Measurements from ENCODE around the gene FYB2.
"Not testable (repeated sequence)": the region's sequence is repeated elsewhere in the genome, so short reads cannot be mapped to it uniquely, and the experiment has no call there.

Gene FYB2

DNA sequence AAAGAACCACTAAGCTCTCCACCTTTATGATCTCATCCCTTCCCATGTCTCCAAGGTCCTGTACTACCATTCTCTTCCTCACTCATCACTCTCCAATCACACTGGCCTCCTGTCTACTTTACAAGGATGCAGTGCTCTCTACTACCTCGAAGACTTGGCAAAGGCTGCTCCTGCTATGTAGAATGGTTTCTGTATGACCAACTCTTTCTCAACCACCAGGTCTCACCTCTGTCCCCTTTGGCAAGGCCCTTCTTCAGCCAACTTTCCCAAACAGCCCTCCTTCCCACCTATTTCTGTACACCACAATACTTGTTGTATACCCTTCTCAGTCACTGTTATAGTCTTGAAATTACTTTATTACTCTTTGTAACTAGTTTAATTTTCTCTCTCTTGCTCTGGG lies 41.2 kb downstream of the FYB2 start:
- TF ChIP-seq, protein P1, sequence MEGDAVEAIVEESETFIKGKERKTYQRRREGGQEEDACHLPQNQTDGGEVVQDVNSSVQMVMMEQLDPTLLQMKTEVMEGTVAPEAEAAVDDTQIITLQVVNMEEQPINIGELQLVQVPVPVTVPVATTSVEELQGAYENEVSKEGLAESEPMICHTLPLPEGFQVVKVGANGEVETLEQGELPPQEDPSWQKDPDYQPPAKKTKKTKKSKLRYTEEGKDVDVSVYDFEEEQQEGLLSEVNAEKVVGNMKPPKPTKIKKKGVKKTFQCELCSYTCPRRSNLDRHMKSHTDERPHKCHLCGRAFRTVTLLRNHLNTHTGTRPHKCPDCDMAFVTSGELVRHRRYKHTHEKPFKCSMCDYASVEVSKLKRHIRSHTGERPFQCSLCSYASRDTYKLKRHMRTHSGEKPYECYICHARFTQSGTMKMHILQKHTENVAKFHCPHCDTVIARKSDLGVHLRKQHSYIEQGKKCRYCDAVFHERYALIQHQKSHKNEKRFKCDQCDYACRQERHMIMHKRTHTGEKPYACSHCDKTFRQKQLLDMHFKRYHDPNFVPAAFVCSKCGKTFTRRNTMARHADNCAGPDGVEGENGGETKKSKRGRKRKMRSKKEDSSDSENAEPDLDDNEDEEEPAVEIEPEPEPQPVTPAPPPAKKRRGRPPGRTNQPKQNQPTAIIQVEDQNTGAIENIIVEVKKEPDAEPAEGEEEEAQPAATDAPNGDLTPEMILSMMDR (IDR thresholded peaks at IDR 0.05; ENCODE audit: unreplicated experiment in 3 of 3), result no peak
- no peak overlapping the region for H3K27ac Mint-ChIP-seq
- no peaks in the 10 kb centered on the region for H3K27me3 Mint-ChIP-seq (ENCODE audit: low read depth)
- no peak overlapping the region for H3K4me3 Mint-ChIP-seq
- no peaks in the 10 kb centered on the region for H3K9me3 Mint-ChIP-seq
- H3K36me3 Mint-ChIP-seq (ENCODE audit: low read depth), result no peaks in the 10 kb centered on the region
- H3K4me1 Mint-ChIP-seq, result no peaks in the 10 kb centered on the region

DNA sequence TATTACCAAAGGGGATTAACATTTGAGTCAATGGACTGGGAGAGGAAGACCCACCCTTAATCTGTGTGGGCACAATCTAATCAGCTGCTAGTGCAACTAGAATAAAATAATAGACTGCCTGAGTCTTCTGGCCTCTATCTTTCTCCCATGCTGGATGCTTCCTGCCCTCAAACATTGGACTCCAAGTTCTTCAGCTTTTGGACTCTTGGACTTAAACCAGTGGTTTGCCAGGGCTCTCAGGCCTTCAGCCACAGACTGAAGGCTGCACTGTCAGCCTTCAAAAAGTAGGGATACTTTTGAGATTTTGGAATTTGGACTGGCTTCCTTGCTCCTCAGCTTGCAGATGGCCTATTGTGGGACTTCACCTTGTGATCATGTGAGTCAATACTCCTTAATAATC lies 44.5 kb downstream of the FYB2 start:
- not testable (repeated sequence) for H3K27me3 Mint-ChIP-seq (ENCODE audit: low read depth); H3K9me3 Mint-ChIP-seq; H3K27ac Mint-ChIP-seq; H3K4me3 Mint-ChIP-seq; H3K4me1 Mint-ChIP-seq; H3K36me3 Mint-ChIP-seq (ENCODE audit: low read depth)

DNA sequence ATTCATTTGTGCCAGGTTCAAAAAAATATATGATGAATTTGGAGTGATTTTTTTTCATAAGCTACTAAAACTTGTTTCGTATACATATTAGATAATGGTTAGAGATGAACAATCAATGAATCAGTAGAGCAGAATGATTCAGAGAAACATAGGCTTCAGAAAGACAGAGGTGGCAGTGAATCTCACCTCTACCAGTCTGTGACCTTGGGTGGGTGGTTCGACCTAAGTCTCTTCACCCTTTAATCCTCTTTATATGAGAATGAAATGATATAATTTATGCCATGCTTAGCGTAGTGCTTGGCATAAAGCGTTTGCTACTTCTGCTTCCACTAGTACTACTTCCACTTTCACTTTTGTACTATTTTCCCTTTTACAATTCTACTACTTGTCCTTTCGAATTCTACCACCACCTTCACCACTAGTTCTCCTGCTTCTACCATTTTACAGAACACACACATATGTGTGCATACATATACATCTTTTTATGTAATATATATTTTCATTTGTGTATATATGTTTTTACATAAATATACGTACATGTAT lies 45.1 kb downstream of the FYB2 start:
- Mint-ChIP-seq H3K4me3 (no peak overlapping the region), H3K4me1 (no peaks in the 10 kb centered on the region), H3K36me3 (ENCODE audit: low read depth) (no peaks in the 10 kb centered on the region), H3K27ac (no peak overlapping the region), H3K9me3 (no peaks in the 10 kb centered on the region), H3K27me3 (ENCODE audit: low read depth) (no peaks in the 10 kb centered on the region)
- TF ChIP-seq, protein P1 (IDR thresholded peaks at IDR 0.05; ENCODE audit: unreplicated experiment in 3 of 3), result no peak

DNA sequence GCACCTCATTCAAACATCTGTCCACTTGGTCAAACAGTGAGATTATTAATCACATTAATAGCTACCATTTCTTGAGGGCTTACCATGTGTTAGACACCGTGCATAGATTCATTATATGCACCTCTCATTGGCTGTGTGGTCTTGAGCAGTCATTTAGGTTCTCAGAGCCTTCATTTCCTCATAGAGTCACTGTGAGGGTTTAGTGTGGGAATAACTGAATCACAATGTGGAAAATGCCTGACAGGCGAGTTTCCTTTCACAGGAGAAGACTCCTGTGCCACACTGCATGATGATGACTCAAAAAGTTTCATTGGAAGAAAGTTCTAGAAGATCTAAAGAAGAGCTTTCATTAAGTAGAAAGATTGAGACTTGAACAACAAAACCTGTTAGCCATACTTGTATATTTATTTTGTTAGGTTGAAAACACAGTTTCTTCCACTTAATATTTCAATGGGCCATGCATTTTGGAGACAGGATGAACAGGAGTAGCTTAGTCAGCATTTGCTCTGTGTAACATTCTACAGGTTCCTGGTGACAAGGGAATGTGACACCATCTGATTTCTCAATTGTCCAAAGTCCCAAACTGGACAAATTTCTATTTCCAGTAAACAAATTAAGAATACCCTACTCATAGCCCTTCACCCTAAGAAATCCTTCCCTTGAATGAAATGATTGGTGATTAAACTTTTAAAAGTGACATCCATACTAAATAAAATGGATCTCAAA lies 45.7 kb downstream of the FYB2 start:
- Mint-ChIP-seq H3K9me3 (no peaks in the 10 kb centered on the region), H3K4me3 (no peak overlapping the region), H3K27ac (no peak overlapping the region), H3K36me3 (ENCODE audit: low read depth) (no peaks in the 10 kb centered on the region), H3K27me3 (ENCODE audit: low read depth) (no peaks in the 10 kb centered on the region), H3K4me1 (no peaks in the 10 kb centered on the region)
- TF ChIP-seq, protein P1 (IDR thresholded peaks at IDR 0.05; ENCODE audit: unreplicated experiment in 3 of 3), result no peak

DNA sequence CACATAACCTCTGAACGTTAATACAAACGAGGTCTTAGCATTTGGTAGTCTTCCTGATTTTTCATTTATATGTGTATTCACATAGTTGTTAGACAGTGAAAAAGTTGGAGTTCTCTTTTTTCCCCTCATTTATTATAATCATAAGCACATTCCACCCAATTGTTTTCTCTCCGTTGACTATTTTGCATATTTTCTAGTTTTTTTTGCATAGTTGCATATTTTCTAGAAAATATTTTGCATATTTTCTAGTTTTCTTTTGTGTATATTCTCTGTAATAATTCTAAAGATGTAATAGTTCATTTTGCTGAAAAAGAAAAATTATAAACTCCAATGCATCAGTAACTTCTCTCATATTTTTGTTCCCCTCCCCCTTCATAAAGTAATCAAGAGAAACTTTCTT lies 47.5 kb downstream of the FYB2 start:
- TF ChIP-seq, protein P1 (IDR thresholded peaks at IDR 0.05; ENCODE audit: unreplicated experiment in 3 of 3), result no peak
- H3K36me3 Mint-ChIP-seq (ENCODE audit: low read depth), result no peaks in the 10 kb centered on the region
- no peak overlapping the region for H3K4me3 Mint-ChIP-seq
- H3K27ac Mint-ChIP-seq, result no peak overlapping the region
- H3K9me3 Mint-ChIP-seq, result no peaks in the 10 kb centered on the region
- no peaks in the 10 kb centered on the region for H3K27me3 Mint-ChIP-seq (ENCODE audit: low read depth)
- H3K4me1 Mint-ChIP-seq, result no peaks in the 10 kb centered on the region

DNA sequence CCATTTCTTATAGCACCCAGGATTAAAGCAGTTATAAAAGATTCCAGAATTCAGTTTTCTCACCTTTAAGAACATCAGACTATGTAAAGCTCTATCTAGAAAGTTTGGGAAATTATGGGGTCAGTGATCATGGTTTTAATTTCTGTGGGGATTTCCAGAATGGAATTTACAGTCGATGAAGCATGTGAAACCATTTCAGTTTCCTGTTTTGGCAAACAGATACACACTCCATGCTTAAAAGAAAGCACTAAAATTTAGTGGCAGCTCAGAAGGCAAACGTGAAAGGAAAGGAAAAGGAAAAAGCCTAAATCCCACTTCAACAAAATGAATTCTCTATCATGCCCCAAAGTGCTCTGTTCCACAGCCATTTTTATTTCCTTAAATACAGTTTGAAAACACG lies 60.4 kb downstream of the FYB2 start:
- no peaks in the 10 kb centered on the region for H3K27me3 Mint-ChIP-seq (ENCODE audit: low read depth)
- TF ChIP-seq, protein P1 (IDR thresholded peaks at IDR 0.05; ENCODE audit: unreplicated experiment in 3 of 3), result no peak

More for the DNA sequence above, 60.4 kb downstream of the FYB2 start:
- Mint-ChIP-seq H3K4me1 (peaks cover 6% of the 10 kb centered on the region), H3K4me3 (no peak overlapping the region), H3K27ac (peak overlapping the region in 2 of 3 experiments; percentile 32), H3K36me3 (ENCODE audit: low read depth) (no peaks in the 10 kb centered on the region), H3K9me3 (no peaks in the 10 kb centered on the region)
